GM19099 (cell line): Measurements from ENCODE around the gene ARHGEF17.

Experiments
- POLR2A ChIP-seq: IDR thresholded peaks from 3 replicates; pipeline ENCODE4 v1.6.1; 2011; ENCODE audit warnings: low read depth; ENCODE audit not compliant: insufficient read length; ENCODE audit errors: extremely low read depth

The ARHGEF17 gene

DNA sequence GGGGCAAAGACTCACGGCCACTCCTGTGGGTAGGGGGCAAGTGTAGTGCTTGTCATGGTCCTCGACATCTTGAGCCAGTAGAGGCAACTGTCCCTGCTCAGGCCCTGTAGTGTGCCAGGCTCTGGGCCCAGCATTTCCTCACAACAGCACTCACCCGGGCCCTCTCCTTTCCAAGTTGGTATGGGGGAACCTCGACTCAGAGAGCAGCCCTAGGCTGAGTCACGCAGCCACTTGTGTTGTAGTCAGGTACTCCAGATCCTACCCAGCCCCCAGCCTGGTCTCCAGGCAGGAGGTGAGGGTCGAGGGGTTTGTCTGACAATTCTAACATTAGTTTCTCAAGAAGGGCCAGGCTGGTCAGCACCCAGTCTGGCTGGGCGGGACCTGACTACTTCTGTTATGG, 72.3 kb downstream of the ARHGEF17 start:
- no peak for TF ChIP-seq POLR2A

DNA sequence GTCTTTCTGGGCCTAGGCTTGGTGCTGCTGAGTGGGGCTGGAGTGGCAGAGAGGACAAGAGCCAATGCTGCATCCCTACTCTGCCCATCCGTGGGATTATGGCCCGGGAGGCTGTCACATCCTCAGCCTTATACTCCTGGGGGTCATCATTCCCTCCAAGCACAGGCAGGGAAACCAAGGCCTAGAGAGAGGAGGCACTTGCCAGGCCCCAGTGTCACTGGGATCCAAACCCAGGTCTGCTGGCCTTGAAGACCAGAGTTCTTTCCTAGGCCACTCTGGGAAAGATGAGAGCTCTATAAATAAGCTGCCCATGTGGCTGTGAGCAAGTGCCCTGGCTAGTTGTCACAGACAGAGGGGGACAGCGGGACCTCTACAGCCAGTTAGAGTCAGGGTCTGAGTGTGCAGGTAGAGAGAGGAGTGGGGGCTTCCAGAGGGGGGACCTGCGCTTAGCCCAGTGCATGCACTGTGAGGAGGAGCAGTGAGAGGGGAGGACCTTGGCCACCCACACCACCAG, 72.9 kb downstream of the ARHGEF17 start:
- TF ChIP-seq POLR2A: no peak

- no peak for TF ChIP-seq POLR2A
These were observed 73.5 kb downstream of the ARHGEF17 start for GRCh38 chr11:73381589-73381988.

- no peak for TF ChIP-seq POLR2A
These were observed 74.1 kb downstream of the ARHGEF17 start for GRCh38 chr11:73382183-73382582.

GRCh38 chr11:73382747-73383146, 74.7 kb downstream of the ARHGEF17 start:
- peak; percentile 27 for TF ChIP-seq POLR2A

DNA sequence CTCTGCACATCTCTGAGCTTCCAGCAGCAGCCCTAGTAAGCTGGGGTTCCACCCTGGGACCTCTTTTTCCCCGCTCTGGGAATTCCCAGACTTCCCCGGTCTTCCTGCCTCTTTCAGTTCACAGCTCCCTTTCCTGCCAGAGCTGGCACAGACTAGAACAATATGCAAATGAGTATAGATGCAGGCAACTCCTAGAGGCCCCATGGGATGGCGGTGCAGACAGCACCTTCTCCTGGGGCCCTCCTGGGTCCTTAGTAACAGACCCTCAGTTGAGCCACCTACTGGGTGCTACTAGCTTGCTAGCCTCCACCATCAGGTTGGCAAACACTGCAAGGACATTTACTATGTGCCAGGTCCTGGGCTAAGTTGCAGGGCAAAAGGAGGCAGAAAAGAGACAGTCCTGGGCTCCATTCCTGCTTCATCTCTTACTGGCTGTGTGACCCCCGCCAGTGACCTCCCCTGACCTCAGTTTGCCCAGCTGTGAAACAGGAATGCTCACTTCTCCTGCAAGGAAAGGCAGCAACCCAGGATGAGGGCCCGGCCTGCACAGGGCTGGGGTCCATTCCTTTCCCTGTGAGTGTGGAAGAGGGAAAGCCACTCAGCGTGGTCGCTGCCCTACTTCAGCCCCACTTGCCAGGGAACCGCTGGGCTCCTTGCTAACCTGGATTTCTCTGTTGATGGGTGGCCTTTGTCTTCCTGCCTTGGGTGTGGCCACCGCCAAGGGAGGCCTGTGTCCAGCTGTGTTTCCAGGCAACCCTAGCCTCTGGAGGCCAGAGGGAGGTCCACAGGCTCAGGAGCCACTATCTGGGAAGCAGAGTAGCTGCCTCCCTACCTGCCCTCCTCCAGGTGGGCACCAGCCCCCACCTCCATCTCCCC, 75.4 kb downstream of the ARHGEF17 start:
- no peak for TF ChIP-seq POLR2A

DNA sequence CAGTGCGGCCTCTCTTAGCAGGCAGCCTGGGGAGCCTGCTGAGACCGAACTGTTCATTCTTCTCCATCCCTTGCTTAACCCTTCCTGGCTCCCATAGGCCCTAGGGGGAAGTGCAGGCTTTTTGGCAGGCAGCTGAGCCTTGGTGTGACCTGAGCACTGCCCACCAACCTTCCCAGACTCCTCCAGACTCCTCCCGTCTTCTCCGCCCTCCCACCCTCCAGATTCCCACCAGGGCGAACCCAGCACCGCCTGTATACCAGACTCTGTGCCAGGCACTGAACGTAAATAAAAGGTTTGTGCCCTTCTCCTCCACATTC, 76.0 kb downstream of the ARHGEF17 start:
- TF ChIP-seq POLR2A: no peak

DNA sequence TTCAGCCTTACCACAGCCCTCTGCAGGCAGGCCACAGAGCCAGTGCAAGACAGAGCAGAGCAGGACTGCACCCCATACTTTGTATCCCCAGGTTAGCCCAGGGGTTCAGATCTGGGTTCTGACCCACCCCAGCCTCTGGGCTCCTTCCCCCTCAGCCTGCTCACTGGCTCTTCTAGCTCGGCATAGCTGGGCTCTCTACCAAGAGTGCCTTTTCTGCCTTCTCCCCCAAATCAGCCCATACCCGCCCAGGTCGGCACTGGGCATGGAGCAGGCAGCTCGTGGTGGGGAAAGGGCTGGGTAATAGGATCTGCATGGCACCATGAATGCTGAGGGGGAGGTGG, 76.4 kb downstream of the ARHGEF17 start:
- no peak for TF ChIP-seq POLR2A

DNA sequence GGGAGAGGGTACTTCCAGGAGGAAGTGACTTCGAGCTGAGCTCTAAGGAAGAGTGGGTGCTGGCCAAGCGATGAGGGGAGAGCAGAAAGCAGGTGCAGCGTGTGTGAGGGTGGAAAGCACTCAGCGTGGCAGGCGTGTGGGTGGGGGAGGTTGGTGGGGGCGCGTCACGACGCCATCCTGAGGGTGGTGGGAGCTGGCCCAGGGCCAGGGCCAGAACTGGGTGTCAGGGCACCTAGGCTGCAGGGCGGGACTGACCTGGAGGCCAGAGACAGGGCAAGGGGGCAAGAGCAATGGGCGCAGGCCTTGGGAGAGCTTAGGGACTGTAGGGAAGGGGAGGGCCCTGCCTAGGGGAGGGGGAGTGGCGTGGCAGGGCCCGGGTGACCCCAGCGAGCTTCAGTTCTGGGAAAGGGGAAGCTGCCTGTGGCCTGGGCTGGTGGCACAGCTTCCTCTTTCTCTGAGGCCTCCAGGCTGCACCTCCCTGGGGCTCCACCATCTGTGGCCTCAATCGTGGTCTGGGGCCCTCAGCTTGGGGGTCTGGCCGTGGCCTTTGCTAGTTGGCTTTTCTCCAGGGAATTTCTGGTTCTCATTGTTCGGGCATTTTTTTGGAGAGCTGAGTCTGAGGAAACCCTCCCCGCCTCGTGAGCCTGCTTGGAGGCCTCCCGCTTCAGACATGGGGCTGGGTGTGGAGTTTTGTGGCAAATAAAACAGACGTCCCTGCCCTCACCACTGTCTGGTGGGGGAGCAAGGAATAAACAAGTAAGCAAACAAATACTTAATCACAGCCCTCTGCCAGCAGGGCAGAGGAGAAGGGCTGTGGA, 77.0 kb downstream of the ARHGEF17 start:
- peak; percentile 54 for TF ChIP-seq POLR2A

GRCh38 chr11:73386016-73386415, 77.9 kb downstream of the ARHGEF17 start:
- peak; percentile 45 for TF ChIP-seq POLR2A

DNA sequence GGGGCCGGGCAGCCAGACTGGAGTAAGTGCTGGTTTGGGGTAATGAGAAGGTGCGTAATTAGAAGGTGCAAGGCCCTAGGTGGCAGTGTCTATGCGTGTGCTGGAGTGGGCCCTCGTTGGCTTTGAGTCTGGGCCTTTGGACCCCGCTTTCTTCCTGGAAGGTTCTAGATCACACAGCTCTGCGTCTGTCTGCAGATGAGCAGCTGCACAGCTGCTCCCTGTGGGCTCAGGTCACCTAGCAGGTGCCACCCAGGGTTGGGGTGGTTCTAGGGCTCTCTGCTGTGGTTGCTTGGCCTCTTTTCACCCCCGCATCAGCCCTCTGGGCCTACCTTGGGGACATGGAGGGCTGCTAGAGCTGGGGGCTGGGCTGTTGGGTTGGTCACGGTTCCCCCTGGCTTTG, 78.5 kb downstream of the ARHGEF17 start:
- TF ChIP-seq POLR2A: no peak

DNA sequence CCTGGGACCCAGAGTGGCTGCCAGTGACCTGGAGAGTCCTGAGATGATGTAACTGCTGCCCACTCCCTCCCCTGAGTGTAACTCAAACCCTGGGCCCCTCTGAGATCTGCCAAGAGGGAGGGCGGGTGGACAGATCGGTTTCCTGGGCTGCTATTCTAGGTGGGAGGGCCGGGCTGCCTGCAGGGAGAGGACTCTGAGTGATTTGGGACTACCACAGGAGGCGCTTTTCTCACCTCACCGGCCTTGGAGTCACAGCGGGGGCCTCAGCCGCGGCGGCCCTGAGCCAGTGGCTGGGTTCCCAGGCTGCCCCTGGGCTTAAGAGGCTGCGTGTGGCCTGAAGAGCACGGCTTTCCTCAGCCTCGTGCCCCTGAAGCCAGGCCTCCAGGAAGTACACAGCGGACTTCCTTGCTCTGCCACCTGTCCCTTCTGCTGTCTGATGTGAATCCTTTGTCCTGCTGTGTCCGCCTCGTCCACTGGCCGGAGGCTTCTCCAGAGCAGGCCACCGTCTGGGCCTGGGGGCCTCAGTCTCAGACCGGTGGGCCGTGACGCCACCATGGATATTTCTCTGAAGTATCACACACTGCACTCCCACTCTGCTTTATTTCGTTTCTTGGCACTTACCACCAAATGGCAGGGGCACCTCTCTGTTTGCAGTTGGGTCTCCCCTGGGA, 79.7 kb downstream of the ARHGEF17 start:
- no peak for TF ChIP-seq POLR2A

DNA sequence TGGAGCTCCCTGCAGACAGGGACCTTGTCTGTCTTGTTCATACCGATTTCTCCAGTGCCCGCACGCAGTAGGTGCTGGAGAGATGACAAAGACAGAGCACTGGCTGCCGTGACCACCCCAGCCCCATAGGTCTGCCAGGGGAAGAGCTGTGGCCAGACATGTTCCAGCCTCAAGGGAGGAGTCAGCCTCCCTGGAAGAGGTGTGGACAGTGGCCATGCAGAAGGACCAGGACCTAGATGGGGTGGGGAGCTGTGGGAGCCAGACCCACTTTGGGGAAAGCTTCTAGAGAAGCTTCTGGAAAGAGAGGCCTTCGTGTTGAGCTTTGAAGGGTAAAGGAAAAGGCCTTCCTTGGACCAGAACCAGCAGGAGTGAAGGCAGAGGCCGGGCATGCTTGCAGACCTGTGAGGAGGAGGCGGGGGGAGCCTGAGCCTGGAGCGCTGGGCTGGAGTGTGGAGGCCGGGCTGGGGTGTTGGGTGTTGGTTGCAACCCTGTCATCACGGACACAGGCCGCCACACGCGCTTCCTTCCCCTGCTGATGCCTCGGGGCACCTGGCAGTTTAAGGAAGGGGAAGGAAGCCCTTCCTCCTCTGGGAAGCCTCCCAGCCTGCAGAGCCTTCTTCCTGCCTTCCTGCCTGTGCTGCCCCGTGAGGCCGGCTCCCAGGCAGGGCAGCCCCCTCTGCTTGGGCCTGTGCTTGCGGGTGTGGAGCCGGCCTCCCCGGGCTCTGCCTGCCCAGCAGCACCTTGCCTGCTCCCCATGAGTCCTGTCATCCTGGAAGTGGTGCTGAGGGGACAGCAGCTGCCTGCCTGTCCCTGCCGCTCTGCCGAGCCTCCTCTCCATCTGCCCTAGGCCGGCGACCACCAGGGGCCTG, 80.4 kb downstream of the ARHGEF17 start:
- no peak for TF ChIP-seq POLR2A

GRCh38 chr11:73389134-73389525, 81.1 kb downstream of the ARHGEF17 start:
- TF ChIP-seq POLR2A: no peak
